K562 (cell line): ENCODE results near the gene ERI2. TPM values are rescaled to one million over a fixed set of nuclear protein-coding genes. Genes with fewer than 3 reads are reported as not detected.

ENCODE experiments used
- CLOCK ChIP-seq: fragments of 250-450 bp; sonication (Bioruptor Pico); IDR thresholded peaks from 2 replicates; pipeline ENCODE4 v1.4.0; 2020; ENCODE audit warnings: mild to moderate bottlenecking, moderate library complexity, borderline replicate concordance
- COPS2 ChIP-seq: fragments of 450-650 bp; conservative IDR thresholded peaks from 2 replicates; pipeline ENCODE4 v1.6.1; 2016; ENCODE audit warnings: mild to moderate bottlenecking, moderate library complexity
- E2F4 ChIP-seq: sonication (generic); formaldehyde crosslinking; IDR thresholded peaks from 2 replicates; pipeline ENCODE4 v1.8.0; 2022; ENCODE audit warnings: mild to moderate bottlenecking, low read depth, missing genetic modification reagents
- GATAD2B ChIP-seq: fragments of 450-650 bp; IDR thresholded peaks from 2 replicates; pipeline ENCODE4 v1.6.1; 2017; ENCODE audit warnings: mild to moderate bottlenecking, borderline replicate concordance
- KAT7 ChIP-seq: sonication (generic); formaldehyde crosslinking; IDR thresholded peaks from 2 replicates; pipeline ENCODE4 v1.8.0; 2022; ENCODE audit warnings: missing genetic modification reagents, mild to moderate bottlenecking, borderline replicate concordance
- KDM1A ChIP-seq, 2 experiments: fragments of 450-650 bp; IDR thresholded peaks; 2 replicates each; pipeline ENCODE4 v1.6.1; 2016; ENCODE audit warnings: mild to moderate bottlenecking in 2 of 2
- MCM3 ChIP-seq: fragments of 450-650 bp; IDR thresholded peaks from 2 replicates; pipeline ENCODE4 v1.6.1; 2016
- PYGO2 ChIP-seq: fragments of 450-650 bp; IDR thresholded peaks from 2 replicates; pipeline ENCODE4 v1.6.1; 2016; ENCODE audit warnings: mild to moderate bottlenecking, missing genetic modification characterization, moderate library complexity, missing compliant biosample characterization
- RBM22 ChIP-seq: fragments of 200-400 bp; formaldehyde crosslinking; IDR thresholded peaks from 2 replicates; pipeline ENCODE4 v1.6.1; 2018; ENCODE audit warnings: low read length, low read depth; ENCODE audit not compliant: poor library complexity, severe bottlenecking
- SMARCA5 ChIP-seq: fragments of 450-650 bp; IDR thresholded peaks from 2 replicates; pipeline ENCODE4 v1.6.1; 2016
- SOX6 ChIP-seq: fragments of 450-650 bp; IDR thresholded peaks from 2 replicates; pipeline ENCODE4 v1.6.1; 2014; ENCODE audit warnings: mild to moderate bottlenecking
- SRSF9 ChIP-seq: fragments of 200-400 bp; formaldehyde crosslinking; IDR thresholded peaks from 2 replicates; pipeline ENCODE4 v1.6.1; 2017; ENCODE audit warnings: low read depth, low read length, borderline replicate concordance
- THAP12 ChIP-seq: fragments of 250-450 bp; sonication (Bioruptor Pico); IDR thresholded peaks from 2 replicates; pipeline ENCODE4 v1.9.0; 2021; ENCODE audit warnings: mild to moderate bottlenecking, inconsistent platforms
- THAP7 ChIP-seq: fragments of 250-450 bp; sonication (Bioruptor Pico); IDR thresholded peaks from 2 replicates; pipeline ENCODE4 v1.5.0; 2021
- ZNF280B ChIP-seq: fragments of 250-450 bp; sonication (Bioruptor Pico); IDR thresholded peaks from 2 replicates; pipeline ENCODE4 v1.5.1; 2021; ENCODE audit warnings: mild to moderate bottlenecking
- ZNF431 ChIP-seq: sonication (generic); formaldehyde crosslinking; IDR thresholded peaks from 2 replicates; pipeline ENCODE4 v1.8.0; 2022; ENCODE audit warnings: mild to moderate bottlenecking, missing genetic modification reagents
- ZNF507 ChIP-seq: conservative IDR thresholded peaks from 2 replicates; pipeline ENCODE4 v1.6.1; 2017; ENCODE audit warnings: missing genetic modification characterization, missing compliant biosample characterization
- ZNF583 ChIP-seq: fragments of 250-450 bp; sonication (Bioruptor Pico); IDR thresholded peaks from 2 replicates; pipeline ENCODE4 v1.4.0; 2020
- ZNF589 ChIP-seq: fragments of 200-800 bp; sonication (Bioruptor generic); IDR thresholded peaks from 2 replicates; pipeline ENCODE4 v1.6.1; 2016; ENCODE audit warnings: low read depth, missing genetic modification characterization, missing compliant biosample characterization
- ZSCAN29 ChIP-seq: fragments of 450-650 bp; IDR thresholded peaks from 2 replicates; pipeline ENCODE4 v1.6.1; 2017
- polyA plus RNA-seq, 8 experiments: library from polyadenylated mRNA; depleted of rRNA in 4 of 8; stranded (reverse) in 5 of 8; unstranded in 3 of 8; fragments of >200 nt; fragmentation: Nextera tagmentation in 2 of 8; fragmentation: Illumina TruSeq in 1 of 8; extraction: Ambion mirVana in 2 of 8; extraction: Trizol in 1 of 8; gene quantifications; 2 replicates each; pipeline versions ENCODE4 v1.2.1 to v1.2.3, GENCODE V29; 2011 to 2014; ENCODE audit warnings: inconsistent platforms in 1 of 8, missing spikeins in 1 of 8
- total RNA-seq, 7 experiments: library from RNA; depleted of rRNA in 6 of 7; stranded (reverse); fragments of >200 nt in 6 of 7; fragmentation: Illumina TruSeq in 2 of 7; extraction: Trizol in 2 of 7; gene quantifications; 2 replicates each; pipeline versions ENCODE4 v1.2.1 to v1.2.3, GENCODE V29; 2011 to 2021; ENCODE audit warnings: low replicate concordance in 1 of 7

Gene ERI2
- total and polyA plus RNA-seq, 9 of the 15 experiments (the other 6 are each of a cell fraction or from before 2014, with no cell fraction given): 23.3 to 57.0 (median 48.1) TPM

- TF ChIP-seq THAP12 (CRISPR knock-in tag) (peak; percentile 20; the same call in 1 of the 2 replicates), CLOCK (CRISPR knock-in tag) (0 out of 2 replicates have a peak, but pooled peaks have one; percentile 45), SOX6 (no peak), GATAD2B (0 out of 2 replicates have a peak, but pooled peaks have one; percentile 68), THAP7 (CRISPR knock-in tag) (peak; percentile 27; the same call in 1 of the 2 replicates), PYGO2 (no peak), ZSCAN29 (peak; percentile 88), ZNF583 (CRISPR knock-in tag) (0 out of 2 replicates have a peak, but pooled peaks have one; percentile 51), KAT7 (CRISPR knock-in tag) (no peak; the same call in 1 of the 2 replicates), KDM1A (IDR thresholded peaks at IDR 0.05) (no peak), ZNF589 (CRISPR knock-in tag) (no peak), ZNF280B (CRISPR knock-in tag) (0 out of 2 replicates have a peak, but pooled peaks have one; percentile 39), ZNF507 (no peak), SRSF9 (no peak), SMARCA5 (peak; percentile 13; the same call in 1 of the 2 replicates), COPS2 (no peak), E2F4 (peak; percentile 99), RBM22 (no peak), MCM3 (no peak), ZNF431 (0 out of 2 replicates have a peak, but pooled peaks have one; percentile 1)
Observed at GRCh38 chr16:20806168-20807050, at the start of gene ERI2, which contains the start of gene REXO5 (continued).
